Stromal cell of bone marrow (primary cell): Measurements from ENCODE around the gene PTPRK.
A peak's percentile ranks its signal among the peaks of the same experiment; 100 is the strongest.

Source experiments
- DNase-seq: peaks from one replicate; pipeline ENCODE4 v3.0.0-alpha.2; 2012; ENCODE audit warnings: low read depth

Gene PTPRK

GRCh38 chr6:128246472-128247260 is 273.7 kb downstream of the PTPRK start:
- no peak for DNase-seq

- DNase-seq, result no peak
Observed at GRCh38 chr6:128244751-128245405, 275.5 kb downstream of the PTPRK start.

- no peak for DNase-seq
Observed at GRCh38 chr6:128242765-128243403, 277.5 kb downstream of the PTPRK start.

- no peak for DNase-seq
Observed at GRCh38 chr6:128241216-128241615, 279.2 kb downstream of the PTPRK start.

GRCh38 chr6:128240024-128240428 is 280.4 kb downstream of the PTPRK start:
- no peak for DNase-seq

- no peak for DNase-seq
Observed at GRCh38 chr6:128239146-128239545, 281.3 kb downstream of the PTPRK start.

GRCh38 chr6:128238225-128238624 is 282.2 kb downstream of the PTPRK start:
- no peak for DNase-seq

GRCh38 chr6:128235556-128235955 is 284.8 kb downstream of the PTPRK start:
- no peak for DNase-seq

- no peak for DNase-seq
Observed at GRCh38 chr6:128233531-128233930, 286.9 kb downstream of the PTPRK start.

- no peak for DNase-seq
Observed at GRCh38 chr6:128230267-128230989, 290.0 kb downstream of the PTPRK start.

- DNase-seq, result no peak
Observed at GRCh38 chr6:128225612-128226011, 294.8 kb downstream of the PTPRK start.

GRCh38 chr6:128216917-128217316 is 303.5 kb downstream of the PTPRK start:
- DNase-seq, result no peak

- peak; percentile 40 for DNase-seq
Observed at GRCh38 chr6:128209771-128210170, 310.6 kb downstream of the PTPRK start.

GRCh38 chr6:128208851-128209580 is 311.4 kb downstream of the PTPRK start:
- DNase-seq, result no peak

- no peak for DNase-seq
Observed at GRCh38 chr6:128208078-128208477, 312.3 kb downstream of the PTPRK start.

- no peak for DNase-seq
Observed at GRCh38 chr6:128206610-128207426, 313.6 kb downstream of the PTPRK start.

- no peak for DNase-seq
Observed at GRCh38 chr6:128204616-128205015, 315.8 kb downstream of the PTPRK start.

- no peak for DNase-seq
Observed at GRCh38 chr6:128202169-128202765, 318.1 kb downstream of the PTPRK start.

GRCh38 chr6:128200789-128201188 is 319.6 kb downstream of the PTPRK start:
- DNase-seq, result no peak

GRCh38 chr6:128199461-128199860 is 320.9 kb downstream of the PTPRK start:
- DNase-seq, result no peak
